ENCODE results near the gene SRD5A1. TPM values are rescaled to one million over a fixed set of nuclear protein-coding genes. Genes with fewer than 3 reads are reported as not detected.

The SRD5A1 gene
- total RNA-seq, 2 experiments from 2014 or later: 16.7 to 32.5 TPM

- Histone ChIP-seq H3K4me3 (ENCODE audit: low read depth, low read length, poor library complexity, severe bottlenecking) (no peak overlapping the region), H3K4me1 (ENCODE audit: insufficient read depth, low read length, poor library complexity, severe bottlenecking) (no peaks in the 10 kb centered on the region), H3K4me2 (ENCODE audit: low read length) (no peak overlapping the region), H4K20me1 (ENCODE audit: insufficient read depth, low read length) (no peaks in the 10 kb centered on the region), H3K9me3 (ENCODE audit: low read length) (no peaks in the 10 kb centered on the region), H3K9me2 (ENCODE audit: insufficient read depth, low read length) (no peaks in the 10 kb centered on the region), H3K27ac (ENCODE audit: low read depth, low read length, poor library complexity, severe bottlenecking) (no peak overlapping the region), H3K79me2 (ENCODE audit: insufficient read depth, low read depth, low read length) (no peaks in the 10 kb centered on the region), H2AFZ (ENCODE audit: low read length) (no peak overlapping the region), H3K36me3 (ENCODE audit: insufficient read depth, low read length) (peaks cover 95% of the 10 kb centered on the region)
- ChIA-PET POLR2A (no interaction called here), CTCF (ENCODE audit: unreplicated experiment) (no interaction called here)
- DNase-seq (ENCODE audit: low spot score): no peak
- intact Hi-C loops (cut with micrococcal nuclease; ENCODE audit: unreplicated experiment): no loop called here
- TF ChIP-seq CTCF (conservative IDR thresholded peaks at IDR 0.05; ENCODE audit: low read length) (no peak), EZH2phosphoT487 (IDR thresholded peaks at IDR 0.05; ENCODE audit: borderline replicate concordance, low read depth, low read length) (no peak)
- no TSS peak for BruUV-seq (replicated peaks)
Measured at GRCh38 chr5:6599739-6600138, 33.5 kb upstream of the SRD5A1 start.

GRCh38 chr5:6601271-6601670 is 32.0 kb upstream of the SRD5A1 start:
- H3K9me3 ChIP-seq (ENCODE audit: low read length): no peaks in the 10 kb centered on the region
- peaks cover 99% of the 10 kb centered on the region for H3K36me3 ChIP-seq (ENCODE audit: insufficient read depth, low read length)
- CTCF ChIA-PET (ENCODE audit: unreplicated experiment): no interaction called here
- H3K9me2 ChIP-seq (ENCODE audit: insufficient read depth, low read length): no peaks in the 10 kb centered on the region
- H3K4me3 ChIP-seq (ENCODE audit: low read depth, low read length, poor library complexity, severe bottlenecking): no peak overlapping the region
- no peak overlapping the region for H3K4me2 ChIP-seq (ENCODE audit: low read length)
- H3K79me2 ChIP-seq (ENCODE audit: insufficient read depth, low read depth, low read length): no peaks in the 10 kb centered on the region
- POLR2A ChIA-PET: no interaction called here
- no peak overlapping the region for H2AFZ ChIP-seq (ENCODE audit: low read length)
- DNase-seq (ENCODE audit: low spot score): no peak
- H3K27ac ChIP-seq (ENCODE audit: low read depth, low read length, poor library complexity, severe bottlenecking): no peak overlapping the region
- no TSS peak for BruUV-seq (replicated peaks)
- H4K20me1 ChIP-seq (ENCODE audit: insufficient read depth, low read length): no peaks in the 10 kb centered on the region
- TF ChIP-seq CTCF (conservative IDR thresholded peaks at IDR 0.05; ENCODE audit: low read length) (no peak), EZH2phosphoT487 (IDR thresholded peaks at IDR 0.05; ENCODE audit: borderline replicate concordance, low read depth, low read length) (no peak)
- H3K4me1 ChIP-seq (ENCODE audit: insufficient read depth, low read length, poor library complexity, severe bottlenecking): no peaks in the 10 kb centered on the region
- intact Hi-C loops (cut with micrococcal nuclease; ENCODE audit: unreplicated experiment): no loop called here

GRCh38 chr5:6601816-6602215 is 31.4 kb upstream of the SRD5A1 start:
- H3K4me1 ChIP-seq (ENCODE audit: insufficient read depth, low read length, poor library complexity, severe bottlenecking): no peaks in the 10 kb centered on the region
- ChIA-PET POLR2A (no interaction called here), CTCF (ENCODE audit: unreplicated experiment) (no interaction called here)
- TF ChIP-seq EZH2phosphoT487 (IDR thresholded peaks at IDR 0.05; ENCODE audit: borderline replicate concordance, low read depth, low read length): no peak
- TF ChIP-seq CTCF (conservative IDR thresholded peaks at IDR 0.05; ENCODE audit: low read length): no peak
- H3K9me2 ChIP-seq (ENCODE audit: insufficient read depth, low read length): no peaks in the 10 kb centered on the region
- no peaks in the 10 kb centered on the region for H4K20me1 ChIP-seq (ENCODE audit: insufficient read depth, low read length)
- no peak overlapping the region for H3K4me3 ChIP-seq (ENCODE audit: low read depth, low read length, poor library complexity, severe bottlenecking)
- no peaks in the 10 kb centered on the region for H3K9me3 ChIP-seq (ENCODE audit: low read length)
- DNase-seq (ENCODE audit: low spot score): no peak
- H3K27ac ChIP-seq (ENCODE audit: low read depth, low read length, poor library complexity, severe bottlenecking): no peak overlapping the region
- intact Hi-C loops (cut with micrococcal nuclease; ENCODE audit: unreplicated experiment): no loop called here
- no TSS peak for BruUV-seq (replicated peaks)
- H3K4me2 ChIP-seq (ENCODE audit: low read length): no peak overlapping the region
- H3K79me2 ChIP-seq (ENCODE audit: insufficient read depth, low read depth, low read length): no peaks in the 10 kb centered on the region
- H2AFZ ChIP-seq (ENCODE audit: low read length): no peak overlapping the region
- peaks cover 99% of the 10 kb centered on the region for H3K36me3 ChIP-seq (ENCODE audit: insufficient read depth, low read length)

Data from OCI-LY7 (cell line).